NCI-H1417 treated with DMSO at 0.1 percent for 48 hours (cell line): Measurements from ENCODE around the gene GAS2.
"Not testable (repeated sequence)": the region's sequence is repeated elsewhere in the genome, so short reads cannot be mapped to it uniquely, and the experiment has no call there.

Source experiments
- DNase-seq: peaks from one replicate; lab custom pipeline; 2025; lab: John Stamatoyannopoulos, UW

GAS2 gene

DNA sequence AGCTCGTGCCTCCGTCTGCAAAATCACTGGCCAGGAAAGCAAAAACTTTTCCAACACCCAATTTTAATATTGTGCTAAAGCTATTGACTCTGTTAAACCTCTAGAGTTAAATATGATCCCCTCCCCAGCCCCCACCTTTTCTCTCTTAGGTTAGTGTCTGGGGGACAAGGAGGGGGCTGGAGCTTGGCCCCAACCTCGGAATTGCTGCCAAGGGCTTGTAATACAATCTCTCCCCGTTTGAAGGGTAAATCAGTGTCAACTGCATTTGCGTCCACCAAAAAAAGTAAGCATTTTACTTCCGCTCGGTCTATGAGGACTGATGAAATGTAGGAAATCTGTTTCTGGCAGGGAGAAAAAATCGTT is at the start of gene GAS2:
Gene GAS2 (plus strand): TSS at position 287 of the 363 bp plus-strand sequence. CDS start 8,259 bp downstream, outside the sequence.
- no peak for DNase-seq

DNA sequence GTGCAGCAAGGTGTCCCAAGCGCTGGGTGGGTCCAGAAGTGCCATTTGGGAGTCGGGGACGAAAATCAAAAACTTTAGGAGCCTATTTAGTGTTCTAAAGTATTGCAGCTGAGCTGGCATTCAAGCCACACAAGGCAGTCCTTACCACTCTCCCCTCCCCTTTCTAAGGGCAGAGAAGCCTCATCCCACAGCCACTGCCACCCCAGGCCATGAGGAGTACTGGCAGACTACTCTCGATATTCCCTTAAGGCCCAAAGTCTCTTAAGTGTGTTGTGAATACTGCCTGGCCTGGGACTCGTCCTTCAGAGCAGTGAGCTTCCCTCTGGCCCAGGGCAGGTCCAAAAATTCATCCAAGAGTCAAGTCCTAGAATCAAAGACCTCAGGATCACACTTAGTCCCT is 48.5 kb upstream of the GAS2 start:
- no peak for DNase-seq

DNA sequence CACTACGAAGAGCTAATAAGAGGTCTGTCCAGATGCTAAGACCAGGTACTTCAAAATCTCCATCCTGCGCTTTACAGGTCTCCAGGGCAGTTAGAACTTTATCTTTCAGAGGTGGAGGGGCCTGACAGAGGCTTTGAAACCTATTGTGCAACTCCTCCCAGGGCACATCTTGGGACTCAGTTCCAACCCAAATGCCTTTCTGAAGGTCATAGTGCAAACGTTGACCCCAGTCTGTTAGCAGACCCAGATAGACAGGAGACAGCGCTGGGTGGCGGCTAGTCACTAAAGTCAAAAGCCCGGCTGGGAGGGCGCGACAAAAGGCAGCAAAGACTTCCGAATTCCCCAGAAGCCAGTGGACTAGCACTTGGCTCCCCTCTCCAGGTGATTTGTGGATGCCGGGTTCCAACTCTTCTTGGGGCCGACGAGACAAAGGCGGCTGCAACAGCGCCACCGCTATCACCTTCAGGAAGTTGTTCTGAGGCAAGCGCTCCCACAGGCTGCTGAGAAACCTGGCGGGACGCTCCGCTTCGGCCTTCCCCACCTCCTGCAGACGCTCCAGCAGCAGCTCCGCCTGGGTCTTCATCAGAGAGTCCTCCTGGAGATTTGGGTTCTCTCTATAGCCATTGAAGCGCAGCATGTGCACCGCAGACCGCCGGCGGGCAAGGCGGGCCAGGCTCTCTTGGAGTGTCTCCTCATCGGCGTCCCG is 41.5 kb upstream of the GAS2 start:
- DNase-seq, result peak; percentile 32

DNA sequence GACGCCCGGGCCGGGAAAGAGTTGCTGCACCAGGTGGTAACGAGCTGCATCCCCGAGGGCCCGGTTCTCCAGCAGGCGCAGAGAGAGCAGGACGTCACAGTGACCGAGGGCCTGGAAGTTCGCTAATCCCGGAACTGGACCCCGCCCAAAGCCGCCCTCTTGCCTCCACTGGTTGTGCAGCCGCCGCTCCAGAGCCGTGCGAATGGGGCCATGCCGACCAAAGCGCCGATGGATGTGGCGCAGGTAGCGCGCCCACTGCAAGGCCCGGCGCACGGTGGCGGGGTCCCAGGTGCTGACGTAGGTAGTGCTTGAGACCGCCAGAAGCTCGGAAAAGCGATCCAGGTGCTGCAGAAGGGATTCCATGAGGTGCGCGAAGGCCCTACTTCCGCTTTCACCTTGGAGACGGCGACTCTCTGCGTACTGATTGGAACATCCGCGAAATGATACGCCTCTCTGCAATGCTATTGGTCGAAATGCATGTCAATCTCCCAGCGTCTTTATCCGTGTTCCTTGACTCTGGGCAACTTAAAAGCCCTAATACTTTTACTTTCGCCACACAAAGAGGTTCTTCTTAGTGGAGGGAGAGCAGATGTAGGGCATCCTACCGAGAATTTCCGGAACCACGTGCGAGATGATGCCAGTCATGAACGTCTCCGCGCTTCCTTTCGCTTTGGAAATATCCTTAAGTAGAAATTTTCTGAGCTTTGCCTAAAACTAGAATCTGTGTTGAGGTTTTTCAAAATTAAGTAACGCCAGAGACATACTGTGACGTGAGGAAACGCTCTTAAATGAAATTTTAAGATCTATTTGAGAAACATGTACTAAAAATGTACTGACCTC is 40.7 kb upstream of the GAS2 start, which contains the start of gene FANCF:
Gene FANCF (minus strand): TSS at position 376 of the 840 bp plus-strand sequence. CDS start 13 bp downstream, at position 363.
- DNase-seq, result peak; percentile 88

DNA sequence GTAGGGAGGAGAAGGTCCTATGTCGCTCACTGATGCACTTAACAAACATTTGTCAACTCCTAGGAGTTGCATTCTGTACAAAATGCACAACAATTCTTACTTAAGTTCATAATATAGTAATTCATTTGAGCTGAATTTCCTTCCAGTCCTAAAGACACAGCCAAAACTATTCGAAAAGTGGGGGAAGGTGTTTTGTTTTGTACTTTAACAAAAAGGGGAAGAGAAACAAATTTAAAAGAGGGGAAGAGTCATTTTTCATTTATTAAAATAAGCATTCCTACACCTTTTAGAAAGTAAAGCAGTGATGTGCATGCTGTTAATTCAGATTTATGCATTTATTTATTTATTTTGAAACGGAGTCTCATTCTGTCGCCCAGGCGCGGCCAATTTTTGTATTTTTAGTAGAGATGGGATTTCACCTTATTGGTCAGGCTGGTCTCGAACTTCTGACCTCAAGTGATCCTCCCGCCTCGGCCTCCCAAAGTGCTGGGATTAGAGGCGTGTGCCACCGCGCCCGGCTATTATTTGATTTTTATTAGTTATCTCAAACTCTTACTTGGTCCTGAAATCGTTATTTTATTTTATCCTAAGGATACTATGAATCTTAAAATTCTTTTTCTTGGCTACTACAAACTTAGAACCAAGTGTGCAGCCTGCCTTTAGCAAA is 39.7 kb upstream of the GAS2 start:
- DNase-seq, result no peak

DNA sequence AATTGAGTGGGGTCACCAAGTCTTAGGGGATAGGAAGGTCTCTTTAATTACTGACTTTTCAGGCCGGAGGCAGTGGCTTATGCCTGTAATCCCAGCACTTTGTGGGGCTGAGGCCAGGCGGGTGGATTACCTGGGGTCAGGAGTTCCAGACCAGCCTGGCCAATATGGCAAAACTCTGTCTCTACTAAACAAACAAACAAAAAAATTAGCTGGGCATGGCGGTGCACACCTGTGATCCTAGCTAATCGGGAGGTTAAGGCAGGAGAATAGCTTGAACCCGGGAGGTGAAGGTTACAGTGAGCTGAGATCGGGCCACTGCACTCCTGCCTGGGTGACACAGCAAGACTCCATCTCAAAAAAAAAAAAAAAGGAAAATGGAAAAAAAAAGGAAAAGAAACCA is 39.0 kb upstream of the GAS2 start:
- no peak for DNase-seq

DNA sequence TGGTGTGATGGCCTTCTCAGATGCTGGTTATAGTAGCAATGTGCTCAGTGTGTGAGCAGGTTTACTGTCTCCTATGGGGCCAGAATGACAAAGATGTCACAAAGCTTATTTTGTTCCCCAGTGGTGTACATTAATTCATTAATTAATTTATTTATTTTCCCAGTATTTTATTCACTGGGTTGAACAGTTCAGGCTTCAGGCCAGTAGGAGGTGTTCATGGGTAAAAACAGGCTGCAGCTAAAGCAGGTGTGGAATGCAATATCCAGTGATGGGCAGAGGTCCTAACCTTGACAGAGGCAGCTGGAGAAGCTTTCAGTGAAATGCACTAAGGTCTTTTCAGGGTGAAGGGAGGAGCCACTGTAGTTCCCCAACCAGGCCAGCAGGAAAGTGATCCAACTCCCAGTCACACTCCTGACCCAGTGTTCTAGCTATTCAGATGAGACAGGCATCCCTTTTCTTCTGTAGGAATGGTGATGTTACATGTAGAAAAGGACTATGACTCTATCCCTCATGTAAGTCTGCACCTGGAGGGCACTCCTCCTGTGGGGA is 33.0 kb upstream of the GAS2 start:
- DNase-seq, result no peak

DNA sequence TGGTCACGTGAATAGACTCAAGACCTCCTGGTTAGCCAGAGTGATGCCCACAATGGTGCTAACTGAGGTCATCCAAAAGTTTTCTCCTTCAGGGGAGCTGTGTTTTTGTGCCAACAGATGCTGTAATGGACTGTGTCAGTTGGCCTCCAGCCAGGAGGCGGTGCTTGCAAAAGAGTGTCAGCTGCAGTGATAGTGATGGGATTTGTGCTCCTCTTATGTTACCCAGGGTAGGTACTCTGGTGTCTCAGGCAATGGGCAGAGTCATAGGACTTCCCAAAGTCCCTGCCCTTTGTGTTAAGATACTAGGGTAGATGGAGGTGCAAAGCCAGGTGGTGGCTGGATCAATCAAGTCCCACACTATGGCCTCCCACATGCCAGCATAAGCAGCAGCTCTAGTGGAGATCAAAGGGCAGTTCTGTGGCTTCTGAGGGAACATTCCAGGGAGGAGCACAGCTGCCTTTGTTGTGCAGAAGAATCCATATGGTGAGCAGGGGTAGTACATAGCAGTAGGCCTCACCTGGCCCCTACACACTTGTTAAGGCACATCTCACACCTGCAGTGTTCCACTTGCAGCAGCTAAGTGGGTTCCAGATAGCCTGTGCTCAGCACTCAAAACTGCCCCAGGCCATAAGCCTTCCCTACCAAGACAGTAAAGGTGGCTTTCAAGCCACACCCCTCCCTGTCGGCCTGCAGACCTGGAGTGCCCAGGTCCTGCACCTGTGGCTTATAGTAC is 31.3 kb upstream of the GAS2 start:
- DNase-seq, result no peak

DNA sequence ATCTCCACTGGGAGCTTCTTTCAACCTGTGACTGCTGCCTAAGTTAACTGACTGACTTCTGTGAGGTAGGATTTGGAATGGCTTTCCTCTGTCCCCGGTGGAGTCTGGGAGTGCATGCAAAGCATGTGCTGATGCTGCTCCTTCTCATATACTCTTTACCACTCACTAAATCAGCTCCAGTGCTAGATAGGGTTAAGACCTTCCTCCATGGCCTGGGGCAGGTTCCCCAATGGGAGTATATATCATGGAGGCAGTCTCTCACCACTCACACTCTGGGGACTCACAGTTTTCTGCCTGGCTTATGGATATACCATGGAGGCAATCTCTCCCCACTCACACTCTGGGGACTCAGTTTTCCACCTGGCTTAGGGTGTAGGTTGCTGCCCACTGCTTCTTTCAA is 30.7 kb upstream of the GAS2 start:
- no peak for DNase-seq

DNA sequence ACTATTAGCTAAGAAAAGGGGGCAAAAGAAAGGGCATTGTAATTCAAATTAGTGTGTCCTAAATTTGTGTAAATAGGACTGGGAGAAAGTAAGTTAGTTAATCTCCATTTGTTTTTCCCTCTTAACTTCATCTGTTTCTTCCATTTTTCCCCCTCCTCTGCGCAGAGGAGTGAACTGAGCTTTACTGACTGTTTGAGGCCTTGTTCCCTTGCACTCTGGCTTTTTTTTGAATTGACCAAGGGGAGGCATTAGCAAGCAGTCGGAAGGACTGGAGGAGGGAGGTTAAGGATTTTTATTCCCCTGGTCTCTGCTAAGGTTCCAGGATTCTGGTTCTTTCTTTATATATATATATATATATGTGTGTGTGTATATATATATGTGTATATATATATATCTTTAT is 25.5 kb upstream of the GAS2 start:
- DNase-seq, result no peak

DNA sequence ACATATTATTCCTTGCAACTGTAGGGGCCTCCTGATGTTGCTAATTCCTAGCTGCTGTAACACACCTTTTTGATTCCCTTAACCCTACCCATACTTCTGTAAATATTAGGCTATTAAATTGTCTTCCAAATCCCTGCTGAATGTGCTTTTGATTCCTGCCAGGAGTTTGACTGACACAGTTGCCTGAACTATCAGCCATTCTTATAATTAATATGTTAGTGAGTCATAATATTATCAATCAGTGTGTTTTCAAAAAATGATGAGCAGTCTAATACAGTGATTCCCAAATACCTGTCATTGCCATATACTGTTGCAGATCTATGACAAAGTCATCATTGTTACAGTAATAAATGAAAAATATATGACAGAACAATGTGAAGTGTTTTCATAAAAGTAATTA is 24.9 kb upstream of the GAS2 start:
- no peak for DNase-seq

DNA sequence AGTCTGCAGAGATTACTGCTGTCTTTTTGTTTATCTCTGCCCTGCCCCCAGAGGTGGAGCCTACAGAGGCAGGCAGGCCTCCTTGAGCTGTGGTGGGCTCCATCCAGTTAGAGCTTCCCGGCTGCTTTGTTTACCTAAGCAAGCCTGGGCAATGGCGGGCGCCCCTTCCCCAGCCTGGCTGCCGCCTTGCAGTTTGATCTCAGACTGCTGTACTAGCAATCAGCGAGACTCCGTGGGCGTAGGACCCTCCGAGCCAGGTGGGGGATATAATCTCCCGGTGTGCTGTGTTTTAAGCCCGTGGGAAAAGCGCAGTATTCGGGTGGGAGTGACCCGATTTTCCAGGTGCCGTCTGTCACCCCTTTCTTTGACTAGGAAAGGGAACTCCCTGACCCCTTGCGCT is 14.1 kb upstream of the GAS2 start:
- DNase-seq, result not testable (repeated sequence)

DNA sequence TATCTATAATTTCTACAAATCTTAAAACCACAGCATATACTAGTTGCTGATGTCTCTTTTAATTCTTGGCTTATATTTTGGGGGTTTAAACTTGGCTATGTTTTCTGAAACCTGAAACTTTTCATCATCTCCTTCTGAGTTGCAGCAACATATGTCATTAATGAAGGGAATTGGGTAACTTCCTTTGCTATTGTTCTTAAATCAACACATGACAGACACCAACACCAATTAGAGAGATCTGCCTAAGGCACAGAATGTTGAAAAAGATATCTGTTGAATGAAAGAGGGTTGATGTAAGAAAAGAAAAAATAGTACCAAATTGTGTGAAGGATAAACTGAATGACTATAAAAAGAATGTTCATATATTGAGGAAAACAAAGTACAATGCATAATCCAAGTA is 10.3 kb upstream of the GAS2 start:
- DNase-seq, result no peak

DNA sequence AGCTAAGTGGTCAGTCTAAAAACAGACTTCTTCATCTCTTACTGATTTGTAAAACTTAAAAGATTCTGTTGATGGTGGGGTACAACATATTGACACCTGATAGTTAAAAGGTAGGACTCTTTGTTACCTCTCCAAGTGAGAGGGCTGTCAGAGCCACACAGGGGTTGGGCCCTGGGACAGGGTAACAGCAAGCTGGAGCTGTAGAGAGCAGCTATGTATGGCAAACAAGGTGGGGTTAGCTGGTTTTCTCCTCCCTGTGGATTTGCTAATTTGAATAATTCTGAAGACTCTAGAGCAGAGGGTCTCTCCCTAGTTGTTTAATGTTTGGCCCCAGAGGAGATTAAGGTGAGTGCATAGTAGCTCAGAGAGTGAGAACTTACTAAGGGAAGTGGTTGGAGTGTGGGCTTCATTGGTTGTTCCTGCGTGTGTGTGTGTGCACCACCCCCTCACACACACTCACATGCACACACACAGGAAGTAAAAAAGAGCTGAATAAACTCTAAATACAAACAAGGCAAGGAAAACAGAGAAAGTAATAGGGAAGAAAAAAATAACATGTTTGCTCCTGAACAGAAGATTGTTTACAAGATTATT is 9.2 kb upstream of the GAS2 start:
- DNase-seq, result no peak

DNA sequence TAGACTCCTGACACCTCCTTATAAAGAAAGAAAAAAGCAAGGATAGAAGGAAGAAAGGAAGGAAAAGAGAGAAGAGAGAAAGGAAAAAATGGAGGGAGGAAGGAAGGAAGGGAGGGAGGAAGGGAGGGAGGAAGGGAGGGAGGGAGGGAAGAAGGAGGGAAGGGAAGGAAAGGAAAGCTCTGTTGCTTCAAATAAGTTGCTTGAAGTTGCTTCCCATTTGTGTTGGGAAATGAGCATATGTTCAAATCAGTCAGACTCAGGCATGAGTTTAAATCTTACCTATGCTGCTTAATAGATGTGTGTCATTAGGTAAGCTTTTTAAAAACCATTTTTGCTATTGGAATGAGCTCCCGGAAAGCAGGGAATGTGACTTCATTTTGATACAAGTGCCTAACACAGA is 6.6 kb upstream of the GAS2 start:
- no peak for DNase-seq

DNA sequence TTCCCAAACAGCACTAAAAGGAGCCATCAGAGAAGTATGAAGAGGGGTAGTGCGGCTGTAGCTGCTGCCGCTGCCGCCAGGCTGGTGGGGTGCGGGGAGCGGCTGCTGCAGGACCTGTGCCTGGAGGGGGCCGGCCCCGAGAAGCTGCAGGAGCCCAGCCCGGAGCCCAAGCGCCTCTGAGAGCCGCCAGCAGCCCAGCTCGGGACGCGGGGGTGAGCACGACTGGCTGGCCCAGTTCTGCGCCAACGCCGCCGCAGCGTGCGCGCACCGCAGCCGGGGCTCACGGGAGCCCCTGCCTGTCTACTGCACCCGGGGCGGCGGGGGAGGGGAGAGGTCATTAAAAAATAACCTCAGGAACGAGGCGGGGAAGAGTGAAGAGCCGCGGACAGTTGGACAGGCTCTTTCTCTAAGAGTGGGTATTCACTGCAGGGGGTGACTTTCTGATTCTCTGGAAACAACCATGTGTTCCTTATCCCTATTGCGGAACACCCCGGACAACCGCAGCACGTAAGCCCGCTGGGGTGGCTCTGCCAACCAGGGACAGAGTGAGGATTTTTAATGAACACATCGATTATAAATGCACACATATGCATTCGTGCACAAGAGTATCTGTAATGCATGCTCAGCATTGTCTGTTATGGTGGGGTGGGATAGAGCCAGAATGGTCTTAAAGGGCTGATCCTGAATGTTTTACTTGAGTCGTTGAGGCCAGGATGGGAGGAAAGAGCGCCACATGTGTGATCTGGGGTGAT is 453 bp downstream of the GAS2 start:
- no peak for DNase-seq

DNA sequence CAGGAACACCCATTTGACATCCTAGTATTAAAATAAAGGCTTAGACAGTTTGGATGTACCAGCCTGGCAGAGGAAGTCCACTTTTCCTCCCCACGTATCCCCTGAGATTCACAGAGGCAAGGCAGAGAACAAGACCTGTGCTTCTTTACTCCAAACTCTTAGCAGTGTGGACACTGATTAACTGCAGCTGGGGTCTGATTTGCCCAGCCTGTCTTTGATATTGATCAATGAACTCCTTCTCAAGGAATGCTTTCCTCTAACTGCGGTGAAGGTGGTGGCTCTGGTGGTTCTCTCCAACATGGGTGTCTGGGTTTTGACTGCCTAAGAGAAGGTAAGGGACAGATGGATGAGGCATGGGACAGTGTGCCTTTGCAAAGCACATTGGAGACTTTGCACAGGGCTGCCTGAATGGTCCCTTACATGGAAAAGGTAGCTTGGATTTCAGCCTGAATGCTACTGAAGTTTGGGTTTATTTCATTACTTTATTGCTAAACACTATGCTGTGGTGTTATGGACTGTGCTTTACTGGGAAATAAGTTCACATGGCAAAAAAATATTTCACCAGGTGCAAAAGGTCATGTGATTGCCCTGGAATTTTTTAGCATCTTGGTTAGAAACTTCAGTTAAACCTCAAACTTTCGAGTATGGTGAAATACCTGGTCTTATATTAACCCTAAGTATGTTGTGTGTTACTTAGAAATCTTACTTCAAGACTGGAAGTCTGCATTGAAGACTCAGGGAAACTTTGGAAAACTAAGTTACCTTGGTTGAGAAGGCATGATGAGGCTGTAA is 1.8 kb downstream of the GAS2 start:
- no peak for DNase-seq

DNA sequence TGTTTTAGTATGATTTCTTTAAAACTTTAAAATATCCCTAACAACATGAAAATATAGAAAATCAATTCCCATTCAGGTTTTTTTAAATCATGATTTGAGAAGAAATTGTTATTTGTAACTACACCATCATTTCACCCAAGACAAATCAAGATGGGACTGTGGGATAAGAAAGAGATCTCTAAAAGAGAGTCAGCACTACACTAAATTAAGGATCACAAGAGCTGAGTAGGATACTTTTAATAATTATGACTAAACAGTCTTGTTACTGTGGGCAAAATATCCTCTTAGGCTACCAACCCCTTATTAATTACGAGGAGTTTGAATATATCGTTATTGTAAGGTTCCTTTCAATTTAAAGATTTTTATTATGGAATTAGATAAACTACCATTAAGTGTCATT is 3.0 kb downstream of the GAS2 start:
- DNase-seq, result no peak

DNA sequence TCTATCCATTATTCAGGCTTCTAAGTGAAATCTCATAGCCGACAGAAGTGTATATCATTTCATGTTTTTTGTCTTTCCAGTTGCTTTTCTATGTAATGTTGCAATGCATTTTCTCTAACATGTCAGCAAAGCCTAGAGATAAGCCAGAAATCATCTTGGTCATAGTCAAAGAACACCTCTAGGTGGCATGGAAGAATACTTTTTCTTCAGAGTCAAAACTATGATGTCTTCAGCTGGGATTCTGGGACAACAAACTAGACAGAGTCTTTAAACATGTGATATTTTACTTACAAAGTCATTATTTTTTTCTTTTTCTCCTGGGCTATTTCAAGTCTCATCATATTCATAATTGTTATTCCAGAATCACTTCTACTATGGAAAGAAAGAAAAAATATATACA is 4.4 kb downstream of the GAS2 start:
- DNase-seq, result no peak

DNA sequence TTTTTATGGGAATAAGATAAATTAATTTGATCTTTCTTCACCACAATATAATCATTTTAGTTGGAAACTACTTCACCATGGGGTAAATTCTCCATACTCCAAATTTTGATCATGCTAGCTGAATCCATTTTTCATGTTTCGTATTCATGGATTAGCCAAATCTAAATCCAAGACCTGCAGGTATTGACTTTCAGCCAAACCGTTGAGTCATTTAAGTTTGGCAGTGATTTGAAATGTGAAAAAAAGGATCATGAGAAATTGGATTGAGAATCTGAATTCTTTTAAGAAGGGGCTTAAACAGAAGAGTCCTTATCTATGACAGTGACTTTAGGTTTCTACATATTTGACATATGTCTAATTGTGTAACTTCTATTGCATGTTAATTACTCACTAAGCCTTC is 5.3 kb downstream of the GAS2 start:
- DNase-seq, result no peak
